GM18951 (cell line): ENCODE data around the gene NCBP3.

ENCODE experiments used
- POLR2A ChIP-seq: IDR thresholded peaks from 4 replicates; pipeline ENCODE4 v1.6.1; 2011; ENCODE audit warnings: mild to moderate bottlenecking; ENCODE audit not compliant: insufficient read length, insufficient read depth; ENCODE audit errors: extremely low read depth
- in situ Hi-C: fragments of 300-500 bp; cut with MboI; formaldehyde crosslinking; loops from one replicate; pipeline ENCODE4 v1.12.0; 2022; ENCODE audit warnings: low sequenced_read_pairs, mixed read lengths, inconsistent platforms; ENCODE audit not compliant: unreplicated experiment

The NCBP3 gene

DNA sequence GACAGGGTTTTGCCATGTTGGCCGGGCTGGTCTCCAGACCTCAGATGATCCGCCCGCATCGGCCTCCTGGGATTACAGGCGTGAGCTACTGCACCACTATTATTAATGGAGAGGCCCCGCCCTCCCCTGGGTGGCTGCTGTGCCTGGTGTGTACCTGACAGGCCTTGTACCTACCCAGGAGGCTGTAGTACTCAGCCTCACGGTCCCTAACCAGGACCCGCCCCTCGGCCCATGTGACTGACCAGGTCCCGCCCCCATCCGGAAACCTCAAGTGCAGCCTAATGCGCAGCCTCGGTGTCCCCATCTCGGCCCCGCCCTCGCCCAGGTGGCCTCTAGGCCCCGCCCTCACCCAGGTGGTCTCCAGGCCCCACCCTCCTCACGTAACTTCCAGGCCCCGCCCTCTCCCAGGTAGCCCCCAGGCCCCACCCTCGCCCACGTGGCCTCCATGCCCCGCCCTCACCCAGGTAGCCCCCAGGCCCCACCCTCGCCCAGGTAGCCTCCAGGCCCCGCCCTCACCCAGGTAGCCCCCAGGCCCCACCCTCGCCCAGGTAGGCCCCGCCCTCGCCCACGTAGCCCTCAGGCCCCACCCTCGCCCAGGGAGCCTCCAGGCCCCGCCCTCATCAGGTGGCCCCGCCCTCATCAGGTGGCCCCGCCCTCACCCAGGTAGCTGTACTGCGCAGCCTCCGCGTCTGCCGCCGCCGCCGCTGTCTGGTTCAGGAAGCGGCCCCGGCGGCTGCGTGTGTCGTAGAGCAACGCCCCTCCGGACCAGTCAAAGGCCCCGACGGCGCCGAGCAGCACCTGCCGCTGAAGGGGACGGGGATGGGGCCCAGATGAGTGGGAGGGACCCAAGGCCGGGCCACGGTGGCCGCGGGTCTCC is 91.3 kb downstream of the NCBP3 start:
- in situ Hi-C loops, result no loop called here

DNA sequence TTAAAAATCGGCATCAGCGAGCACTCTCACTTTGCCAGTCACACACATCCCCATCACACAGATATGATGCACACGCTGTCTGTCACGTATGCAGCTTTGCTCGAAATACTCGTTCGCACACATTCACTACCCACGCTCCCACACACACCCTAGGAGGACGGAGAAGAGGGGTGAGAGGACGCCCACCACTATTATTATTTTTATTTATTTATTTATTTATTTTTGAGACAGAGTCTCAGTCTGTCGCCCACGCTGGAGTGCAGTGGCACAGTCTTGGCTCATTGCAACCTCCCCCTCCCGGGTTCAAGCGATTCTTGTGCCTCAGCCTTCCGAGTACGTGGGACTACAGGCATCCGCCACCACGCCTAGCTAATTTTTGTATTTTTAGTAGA is 92.0 kb downstream of the NCBP3 start:
- in situ Hi-C loops, result no loop called here
- no peak for TF ChIP-seq POLR2A

More for the DNA sequence above, 91.3 kb downstream of the NCBP3 start:
- no peak for TF ChIP-seq POLR2A

DNA sequence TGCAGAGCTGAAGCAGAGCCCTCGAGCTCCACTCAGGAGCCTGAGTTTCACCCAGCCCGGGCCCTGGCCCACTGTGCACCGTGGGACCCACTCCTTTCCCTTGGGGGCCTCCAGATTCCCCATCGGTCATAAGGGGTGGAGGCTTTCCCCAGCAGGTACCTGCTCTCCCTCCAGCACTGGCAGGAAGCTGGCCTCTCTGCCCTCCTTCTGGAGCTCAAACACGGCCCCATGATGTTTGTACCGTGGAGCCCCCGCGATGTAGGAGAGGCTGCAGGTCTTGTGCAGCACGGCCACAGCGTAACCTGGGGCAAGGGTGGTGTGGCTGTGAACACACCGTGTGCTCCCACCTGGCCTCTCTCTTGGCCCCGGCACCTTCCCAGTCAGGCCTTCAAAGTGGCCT is 92.4 kb downstream of the NCBP3 start:
- in situ Hi-C loops, result no loop called here
- TF ChIP-seq POLR2A, result no peak
